IPS-20b (cell line): Measurements from ENCODE around the gene LRCH3.

ENCODE experiments used
- H3K27ac ChIP-seq: one replicate; pipeline ENCODE4 v1.5.1; 2013; ENCODE audit warnings: low read length
- H3K27me3 ChIP-seq: 2 replicates; pipeline ENCODE4 v1.6.1; 2013; ENCODE audit warnings: mild to moderate bottlenecking, low read length, inconsistent platforms; ENCODE audit not compliant: insufficient read depth
- H3K36me3 ChIP-seq: 2 replicates; pipeline ENCODE4 v1.6.1; 2013; ENCODE audit warnings: low read depth, mild to moderate bottlenecking, inconsistent platforms, low read length, moderate library complexity; ENCODE audit not compliant: insufficient read depth
- H3K4me1 ChIP-seq: 2 replicates; pipeline ENCODE4 v1.6.1; 2013; ENCODE audit warnings: mild to moderate bottlenecking, control low read depth, inconsistent platforms, low read length, moderate library complexity; ENCODE audit not compliant: insufficient read depth
- H3K4me3 ChIP-seq: 2 replicates; pipeline ENCODE4 v1.5.1; 2013; ENCODE audit warnings: mild to moderate bottlenecking, low read length, inconsistent platforms
- H3K9ac ChIP-seq: 2 replicates; pipeline ENCODE4 v1.6.1; 2013; ENCODE audit warnings: low read depth, mild to moderate bottlenecking, inconsistent platforms, low read length, moderate library complexity
- H3K9me3 ChIP-seq: 2 replicates; pipeline ENCODE4 v1.6.1; 2013; ENCODE audit warnings: mild to moderate bottlenecking, low read depth, low read length, inconsistent platforms; ENCODE audit not compliant: insufficient read depth

The LRCH3 gene

GRCh38 chr3:197846491-197846890, 55.4 kb downstream of the LRCH3 start:
- Histone ChIP-seq H3K36me3 (peaks cover 89% of the 10 kb centered on the region), H3K9ac (no peak overlapping the region), H3K27me3 (no peaks in the 10 kb centered on the region), H3K4me3 (no peak overlapping the region), H3K27ac (no peak overlapping the region), H3K9me3 (no peaks in the 10 kb centered on the region), H3K4me1 (peaks cover 4% of the 10 kb centered on the region)

- no peaks in the 10 kb centered on the region for H3K9me3 ChIP-seq
- peaks cover 91% of the 10 kb centered on the region for H3K36me3 ChIP-seq
- H3K27me3 ChIP-seq = no peaks in the 10 kb centered on the region
- H3K9ac ChIP-seq = no peak overlapping the region
- no peak overlapping the region for H3K27ac ChIP-seq
- H3K4me1 ChIP-seq = peaks cover 4% of the 10 kb centered on the region
- H3K4me3 ChIP-seq = no peak overlapping the region
Observed at GRCh38 chr3:197847866-197848401, 56.9 kb downstream of the LRCH3 start.

- H3K4me1 ChIP-seq = peaks cover 55% of the 10 kb centered on the region
- H3K36me3 ChIP-seq = peaks cover 62% of the 10 kb centered on the region
- H3K4me3 ChIP-seq = peak overlapping the region; percentile 12; the same call in 1 of the 2 replicates
- H3K9me3 ChIP-seq = no peaks in the 10 kb centered on the region
- peak overlapping the region; percentile 45 for H3K27ac ChIP-seq
- H3K27me3 ChIP-seq = no peaks in the 10 kb centered on the region
- peak overlapping the region; percentile 54; the same call in 1 of the 2 replicates for H3K9ac ChIP-seq
Observed at GRCh38 chr3:197854596-197855343, 63.7 kb downstream of the LRCH3 start.

- no peaks in the 10 kb centered on the region for H3K9me3 ChIP-seq
- H3K4me1 ChIP-seq = peaks cover 55% of the 10 kb centered on the region
- peak overlapping the region; percentile 10; the same call in 1 of the 2 replicates for H3K4me3 ChIP-seq
- no peaks in the 10 kb centered on the region for H3K27me3 ChIP-seq
- H3K36me3 ChIP-seq = peaks cover 56% of the 10 kb centered on the region
- H3K9ac ChIP-seq = peak overlapping the region; percentile 54; the same call in 1 of the 2 replicates
- H3K27ac ChIP-seq = peak overlapping the region; percentile 62
Observed at GRCh38 chr3:197855571-197855970, 64.5 kb downstream of the LRCH3 start.

- H3K27ac ChIP-seq = peak overlapping the region; percentile 62
- peaks cover 51% of the 10 kb centered on the region for H3K4me1 ChIP-seq
- H3K9me3 ChIP-seq = no peaks in the 10 kb centered on the region
- no peak overlapping the region; the same call in 1 of the 2 replicates for H3K9ac ChIP-seq
- no peaks in the 10 kb centered on the region for H3K27me3 ChIP-seq
- peaks cover 49% of the 10 kb centered on the region for H3K36me3 ChIP-seq
- no peak overlapping the region for H3K4me3 ChIP-seq
Observed at GRCh38 chr3:197856199-197856816, 65.3 kb downstream of the LRCH3 start.

- Histone ChIP-seq H3K36me3 (peaks cover 32% of the 10 kb centered on the region), H3K27ac (no peak overlapping the region), H3K4me1 (peaks cover 51% of the 10 kb centered on the region), H3K4me3 (peak overlapping the region; percentile 21; the same call in 1 of the 2 replicates), H3K9ac (no peak overlapping the region; the same call in 1 of the 2 replicates), H3K27me3 (no peaks in the 10 kb centered on the region), H3K9me3 (no peaks in the 10 kb centered on the region)
Observed at GRCh38 chr3:197858133-197858532, 67.1 kb downstream of the LRCH3 start.

- Histone ChIP-seq H3K9me3 (no peaks in the 10 kb centered on the region), H3K27ac (no peak overlapping the region), H3K27me3 (no peaks in the 10 kb centered on the region), H3K4me3 (peak overlapping the region; percentile 21; the same call in 1 of the 2 replicates), H3K4me1 (peaks cover 49% of the 10 kb centered on the region), H3K36me3 (peaks cover 27% of the 10 kb centered on the region), H3K9ac (no peak overlapping the region; the same call in 1 of the 2 replicates)
Observed at GRCh38 chr3:197858598-197858997, 67.5 kb downstream of the LRCH3 start.

- peaks cover 16% of the 10 kb centered on the region for H3K36me3 ChIP-seq
- H3K4me1 ChIP-seq = peaks cover 12% of the 10 kb centered on the region
- no peaks in the 10 kb centered on the region for H3K27me3 ChIP-seq
- no peak overlapping the region for H3K27ac ChIP-seq
- no peak overlapping the region for H3K4me3 ChIP-seq
- 0 out of 2 replicates have a peak overlapping the region, but pooled peaks have one; percentile 4 for H3K9ac ChIP-seq
- H3K9me3 ChIP-seq = no peaks in the 10 kb centered on the region
Observed at GRCh38 chr3:197866035-197866434, 75.0 kb downstream of the LRCH3 start.

GRCh38 chr3:197873329-197873728, 82.3 kb downstream of the LRCH3 start:
- H3K9me3 ChIP-seq = 0 out of 2 replicates have a peak, but pooled peaks cover 4% of the 10 kb centered on the region
- H3K27ac ChIP-seq = no peak overlapping the region
- no peak overlapping the region for H3K9ac ChIP-seq
- no peaks in the 10 kb centered on the region; the same call in 1 of the 2 replicates for H3K27me3 ChIP-seq
- H3K4me1 ChIP-seq = no peaks in the 10 kb centered on the region
- peaks cover 60% of the 10 kb centered on the region for H3K36me3 ChIP-seq
- H3K4me3 ChIP-seq = no peak overlapping the region

- Histone ChIP-seq H3K4me1 (no peaks in the 10 kb centered on the region), H3K4me3 (no peak overlapping the region), H3K27ac (no peak overlapping the region), H3K36me3 (peaks cover 66% of the 10 kb centered on the region), H3K27me3 (peaks cover 7% of the 10 kb centered on the region; the same call in 1 of the 2 replicates), H3K9me3 (0 out of 2 replicates have a peak, but pooled peaks cover 4% of the 10 kb centered on the region), H3K9ac (no peak overlapping the region)
Observed at GRCh38 chr3:197874064-197874463, 83.0 kb downstream of the LRCH3 start.

GRCh38 chr3:197874653-197875052, 83.6 kb downstream of the LRCH3 start:
- Histone ChIP-seq H3K9me3 (0 out of 2 replicates have a peak, but pooled peaks cover 4% of the 10 kb centered on the region), H3K36me3 (peaks cover 66% of the 10 kb centered on the region), H3K27me3 (peaks cover 7% of the 10 kb centered on the region; the same call in 1 of the 2 replicates), H3K9ac (no peak overlapping the region), H3K27ac (no peak overlapping the region), H3K4me3 (no peak overlapping the region), H3K4me1 (no peaks in the 10 kb centered on the region)
